ENCODE data around the gene HOXA11. TPM values are rescaled to one million over a fixed set of nuclear protein-coding genes. Genes with fewer than 3 reads are reported as not detected.

HOXA11 gene
- total RNA-seq, 1 donor from 2014 or later = not detected

GRCh38 chr7:27141923-27142579 lies 43.0 kb downstream of the HOXA11 start:
- intact Hi-C loops (cut with micrococcal nuclease) = no loop called here
- H3K4me3 ChIP-seq = peak overlapping the region; percentile 64
- no peaks in the 10 kb centered on the region for H3K36me3 ChIP-seq
- peaks cover 100% of the 10 kb centered on the region for H3K27me3 ChIP-seq (ENCODE audit: low read depth)
- no peak overlapping the region for H3K27ac ChIP-seq (replicated peaks)
- TF ChIP-seq CTCF (IDR thresholded peaks at IDR 0.05; ENCODE audit: borderline replicate concordance) = no peak
- H3K4me1 ChIP-seq = peaks cover 37% of the 10 kb centered on the region
- no peaks in the 10 kb centered on the region for H3K9me3 ChIP-seq (replicated peaks)
- no peak for DNase-seq

GRCh38 chr7:27141137-27141922 lies 43.7 kb downstream of the HOXA11 start:
- Histone ChIP-seq H3K27me3 (ENCODE audit: low read depth) (peaks cover 100% of the 10 kb centered on the region), H3K36me3 (no peaks in the 10 kb centered on the region), H3K9me3 (replicated peaks) (no peaks in the 10 kb centered on the region), H3K4me3 (peak overlapping the region; percentile 64), H3K27ac (replicated peaks) (no peak overlapping the region), H3K4me1 (peaks cover 37% of the 10 kb centered on the region)
- intact Hi-C loops (cut with micrococcal nuclease) = no loop called here
- DNase-seq = no peak
- TF ChIP-seq CTCF (IDR thresholded peaks at IDR 0.05; ENCODE audit: borderline replicate concordance) = no peak

GRCh38 chr7:27140126-27140857 lies 44.7 kb downstream of the HOXA11 start:
- peaks cover 100% of the 10 kb centered on the region for H3K27me3 ChIP-seq (ENCODE audit: low read depth)
- no peaks in the 10 kb centered on the region for H3K9me3 ChIP-seq (replicated peaks)
- H3K4me3 ChIP-seq = no peak overlapping the region
- intact Hi-C loops (cut with micrococcal nuclease) = no loop called here
- TF ChIP-seq CTCF (IDR thresholded peaks at IDR 0.05; ENCODE audit: borderline replicate concordance) = no peak
- H3K36me3 ChIP-seq = no peaks in the 10 kb centered on the region
- peaks cover 37% of the 10 kb centered on the region for H3K4me1 ChIP-seq
- DNase-seq = no peak
- no peak overlapping the region for H3K27ac ChIP-seq (replicated peaks)

GRCh38 chr7:27139334-27140125 lies 45.5 kb downstream of the HOXA11 start:
- H3K27me3 ChIP-seq (ENCODE audit: low read depth) = peaks cover 100% of the 10 kb centered on the region
- intact Hi-C loops (cut with micrococcal nuclease) = no loop called here
- no peak for TF ChIP-seq CTCF (IDR thresholded peaks at IDR 0.05; ENCODE audit: borderline replicate concordance)
- H3K4me1 ChIP-seq = peaks cover 30% of the 10 kb centered on the region
- DNase-seq = no peak
- H3K9me3 ChIP-seq (replicated peaks) = no peaks in the 10 kb centered on the region
- H3K4me3 ChIP-seq = no peak overlapping the region
- H3K27ac ChIP-seq (replicated peaks) = no peak overlapping the region
- no peaks in the 10 kb centered on the region for H3K36me3 ChIP-seq

GRCh38 chr7:27138985-27139333 lies 46.1 kb downstream of the HOXA11 start:
- no peak overlapping the region for H3K4me3 ChIP-seq
- no peaks in the 10 kb centered on the region for H3K9me3 ChIP-seq (replicated peaks)
- peaks cover 100% of the 10 kb centered on the region for H3K27me3 ChIP-seq (ENCODE audit: low read depth)
- H3K4me1 ChIP-seq = peaks cover 27% of the 10 kb centered on the region
- DNase-seq = no peak
- TF ChIP-seq CTCF (IDR thresholded peaks at IDR 0.05; ENCODE audit: borderline replicate concordance) = no peak
- H3K27ac ChIP-seq (replicated peaks) = no peak overlapping the region
- H3K36me3 ChIP-seq = no peaks in the 10 kb centered on the region
- intact Hi-C loops (cut with micrococcal nuclease) = no loop called here

All from left ventricle myocardium inferior (tissue), 1 donor.